Liver (tissue), 9 donors: ENCODE data around the gene SYT8. TPM values are rescaled to one million over a fixed set of nuclear protein-coding genes. Genes with fewer than 3 reads are reported as not detected.

ENCODE experiments used
- DNase-seq: peaks from one replicate; pipeline ENCODE4 v3.0.0-alpha.2; 2017; ENCODE audit warnings: low spot score
- H3K27ac ChIP-seq, 2 donors: one replicate each; pipeline ENCODE4 v1.7.0; 2013; ENCODE audit warnings: inconsistent platforms in 2 of 2, low read length in 2 of 2, control low read depth in 1 of 2, low read depth in 1 of 2, mild to moderate bottlenecking in 1 of 2
- H3K27me3 ChIP-seq, 4 donors: one replicate each; pipeline versions ENCODE4 v1.6.1 to v1.7.0; 2013; ENCODE audit warnings: low read length in 3 of 4, inconsistent platforms in 1 of 4, mild to moderate bottlenecking in 1 of 4, moderate library complexity in 1 of 4; ENCODE audit not compliant: control insufficient read depth in 4 of 4, insufficient read depth in 4 of 4
- H3K36me3 ChIP-seq, 4 donors: one replicate each; pipeline versions ENCODE4 v1.6.1 to v1.7.0; 2013; ENCODE audit warnings: low read length in 3 of 4, mild to moderate bottlenecking in 3 of 4, low read depth in 1 of 4, moderate library complexity in 1 of 4; ENCODE audit not compliant: control insufficient read depth in 4 of 4, insufficient read depth in 3 of 4
- H3K4me1 ChIP-seq, 4 donors: one replicate each; pipeline versions ENCODE4 v1.6.1 to v1.7.0; 2013; ENCODE audit warnings: low read length in 3 of 4, mild to moderate bottlenecking in 3 of 4, moderate library complexity in 1 of 4; ENCODE audit not compliant: control insufficient read depth in 4 of 4, insufficient read depth in 4 of 4
- H3K4me3 ChIP-seq, 3 donors: one replicate each; pipeline versions ENCODE4 v1.6.1 to v1.7.0; 2013; ENCODE audit warnings: low read length in 3 of 3, control low read depth in 1 of 3, low read depth in 1 of 3, mild to moderate bottlenecking in 1 of 3
- H3K9ac ChIP-seq, 2 donors: one replicate each; pipeline ENCODE4 v1.7.0; 2013; ENCODE audit warnings: low read length in 2 of 2, mild to moderate bottlenecking in 2 of 2, moderate library complexity in 2 of 2, control low read depth in 1 of 2, low read depth in 1 of 2
- H3K9me3 ChIP-seq, 4 donors: one replicate each; pipeline versions ENCODE4 v1.6.1 to v1.7.0; 2013; ENCODE audit warnings: low read length in 3 of 4; ENCODE audit not compliant: control insufficient read depth in 4 of 4
- EGR1 ChIP-seq, 2 donors: IDR thresholded peaks; 2 replicates each; pipeline ENCODE4 v1.6.1; 2016 to 2018; ENCODE audit warnings: antibody characterized with exemption in 2 of 2, low read depth in 2 of 2
- FOXA1 ChIP-seq: IDR thresholded peaks from 2 replicates; pipeline ENCODE4 v1.6.1; 2016; ENCODE audit warnings: antibody characterized with exemption
- FOXA2 ChIP-seq: IDR thresholded peaks from 2 replicates; pipeline ENCODE4 v1.6.1; 2016; ENCODE audit warnings: antibody characterized with exemption
- GABPA ChIP-seq, 2 donors: IDR thresholded peaks in 1 of 2; conservative IDR thresholded peaks in 1 of 2; 2 replicates each; pipeline ENCODE4 v1.6.1; 2016; ENCODE audit warnings: antibody characterized with exemption in 2 of 2, mild to moderate bottlenecking in 1 of 2, moderate library complexity in 1 of 2
- HNF4A ChIP-seq, 2 donors: conservative IDR thresholded peaks; 2 replicates each; pipeline ENCODE4 v1.6.1; 2016; ENCODE audit warnings: antibody characterized with exemption in 2 of 2, mild to moderate bottlenecking in 2 of 2
- HNF4G ChIP-seq: IDR thresholded peaks from 2 replicates; pipeline ENCODE4 v1.6.1; 2016; ENCODE audit warnings: antibody characterized with exemption
- JUND ChIP-seq, 2 donors: IDR thresholded peaks; 2 replicates each; pipeline ENCODE4 v1.6.1; 2016; ENCODE audit warnings: antibody characterized with exemption in 2 of 2
- NR2F2 ChIP-seq: IDR thresholded peaks from 2 replicates; pipeline ENCODE4 v1.6.1; 2016; ENCODE audit warnings: antibody characterized with exemption
- RAD21 ChIP-seq, 2 donors: IDR thresholded peaks; 2 replicates each; pipeline ENCODE4 v1.6.1; 2016; ENCODE audit warnings: antibody characterized with exemption in 2 of 2, mild to moderate bottlenecking in 2 of 2
- RXRA ChIP-seq, 2 donors: IDR thresholded peaks; 2 replicates each; pipeline ENCODE4 v1.6.1; 2017 to 2018; ENCODE audit warnings: antibody characterized with exemption in 2 of 2, mild to moderate bottlenecking in 1 of 2
- SP1 ChIP-seq: IDR thresholded peaks from 2 replicates; pipeline ENCODE4 v1.6.1; 2018; ENCODE audit warnings: antibody characterized with exemption, mild to moderate bottlenecking
- TAF1 ChIP-seq: conservative IDR thresholded peaks from 2 replicates; pipeline ENCODE4 v1.6.1; 2016; ENCODE audit warnings: antibody characterized with exemption, mild to moderate bottlenecking
- YY1 ChIP-seq: IDR thresholded peaks from 2 replicates; pipeline ENCODE4 v1.6.1; 2016; ENCODE audit warnings: antibody characterized with exemption, mild to moderate bottlenecking
- WGBS: extraction: QIAGEN DNeasy Blood & Tissue Kit; methylation state at CpG from one replicate; pipeline ENCODE4 v1.1.7; 2013; 5-methylcytosine and 5-hydroxymethylcytosine counted together
- polyA plus RNA-seq, 2 donors: library from polyadenylated mRNA; stranded (reverse) in 1 of 2; unstranded in 1 of 2; fragments of 200-250 nt in 1 of 2; fragments of >200 nt in 1 of 2; fragmentation: Nextera tagmentation in 1 of 2; extraction: Ambion mirVana in 1 of 2; gene quantifications; one replicate each; pipeline versions ENCODE4 v1.2.1 to v1.2.3, GENCODE V29; 2013 to 2015
- total RNA-seq, 2 donors: library from RNA; depleted of rRNA; stranded (reverse); fragments of >200 nt; gene quantifications; one replicate each; pipeline ENCODE4 v1.2.3, GENCODE V29; 2014
- TF ChIP-seq, protein P1 (sequence below): IDR thresholded peaks from 2 replicates; pipeline ENCODE4 v1.6.1; 2016; ENCODE audit warnings: antibody characterized with exemption
- TF ChIP-seq, protein P2 (sequence below): IDR thresholded peaks from 2 replicates; pipeline ENCODE4 v1.6.1; 2016; ENCODE audit warnings: antibody characterized with exemption, mild to moderate bottlenecking
- TF ChIP-seq, protein P3 (sequence below): fragments of 150-350 bp; IDR thresholded peaks from 2 replicates; pipeline ENCODE4 v1.5.1; 2017; ENCODE audit warnings: improper control_type of control experiment, low read depth, low read length; ENCODE audit not compliant: missing input control
- TF ChIP-seq, protein P4 (sequence below): IDR thresholded peaks from 2 replicates; pipeline ENCODE4 v1.6.1; 2016; ENCODE audit warnings: antibody characterized with exemption
- TF ChIP-seq, protein P5 (sequence below): IDR thresholded peaks from 2 replicates; pipeline ENCODE4 v1.6.1; 2016; ENCODE audit warnings: antibody characterized with exemption
- donor health status: healthy.
- donor health status: healthy.
- donor health status: healthy.
- donor health status: healthy.
- donor health status: healthy.

SYT8 gene
- total and polyA plus RNA-seq, 4 donors = 0.17 to 0.99 (median 0.35) TPM

DNA sequence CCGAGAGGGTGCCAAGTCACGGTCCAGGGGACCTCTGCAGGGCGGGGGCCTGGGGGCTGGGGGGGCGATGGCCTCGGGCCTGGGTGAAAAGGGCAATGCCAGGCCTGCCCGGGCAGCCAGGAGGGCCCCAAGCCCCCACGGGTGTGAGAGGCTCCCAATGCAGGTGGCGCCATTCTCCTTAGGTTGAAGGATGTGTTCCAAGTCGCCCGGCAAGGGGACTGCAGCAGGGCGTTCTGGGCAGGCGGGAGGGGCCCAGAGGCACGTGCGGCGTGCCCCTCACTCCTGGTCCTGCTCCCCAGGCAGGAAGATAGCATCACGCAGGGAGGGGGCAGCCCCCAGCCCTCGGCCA lies 3.3 kb downstream of the SYT8 start:
- WGBS = 66% methylated on average over 17 of the region's 17 CpGs
- no peak overlapping the region for H3K9ac ChIP-seq
- H3K4me1 ChIP-seq = peaks cover 0 to 4% (median 1%) of the 10 kb centered on the region in 4 donors
- no peaks in the 10 kb centered on the region for H3K36me3 ChIP-seq
- H3K27me3 ChIP-seq = no peaks in the 10 kb centered on the region
- TF ChIP-seq HNF4A (conservative IDR thresholded peaks at IDR 0.05) (no peak), JUND (IDR thresholded peaks at IDR 0.05) (no peak), RAD21 (IDR thresholded peaks at IDR 0.05) (no peak), HNF4G (no peak), SP1 (no peak), EGR1 (IDR thresholded peaks at IDR 0.05; ENCODE audit: low read depth in 2 of 2) (no peak), GABPA (IDR thresholded peaks at IDR 0.05 in 1 of 2, conservative IDR thresholded peaks at IDR 0.05 in 1 of 2) (no peak), FOXA1 (no peak), RXRA (IDR thresholded peaks at IDR 0.05) (no peak), FOXA2 (no peak), YY1 (no peak), NR2F2 (no peak), TAF1 (no peak)
- TF ChIP-seq, protein P1, sequence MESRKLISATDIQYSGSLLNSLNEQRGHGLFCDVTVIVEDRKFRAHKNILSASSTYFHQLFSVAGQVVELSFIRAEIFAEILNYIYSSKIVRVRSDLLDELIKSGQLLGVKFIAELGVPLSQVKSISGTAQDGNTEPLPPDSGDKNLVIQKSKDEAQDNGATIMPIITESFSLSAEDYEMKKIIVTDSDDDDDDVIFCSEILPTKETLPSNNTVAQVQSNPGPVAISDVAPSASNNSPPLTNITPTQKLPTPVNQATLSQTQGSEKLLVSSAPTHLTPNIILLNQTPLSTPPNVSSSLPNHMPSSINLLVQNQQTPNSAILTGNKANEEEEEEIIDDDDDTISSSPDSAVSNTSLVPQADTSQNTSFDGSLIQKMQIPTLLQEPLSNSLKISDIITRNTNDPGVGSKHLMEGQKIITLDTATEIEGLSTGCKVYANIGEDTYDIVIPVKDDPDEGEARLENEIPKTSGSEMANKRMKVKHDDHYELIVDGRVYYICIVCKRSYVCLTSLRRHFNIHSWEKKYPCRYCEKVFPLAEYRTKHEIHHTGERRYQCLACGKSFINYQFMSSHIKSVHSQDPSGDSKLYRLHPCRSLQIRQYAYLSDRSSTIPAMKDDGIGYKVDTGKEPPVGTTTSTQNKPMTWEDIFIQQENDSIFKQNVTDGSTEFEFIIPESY = no peak
- TF ChIP-seq, protein P2, sequence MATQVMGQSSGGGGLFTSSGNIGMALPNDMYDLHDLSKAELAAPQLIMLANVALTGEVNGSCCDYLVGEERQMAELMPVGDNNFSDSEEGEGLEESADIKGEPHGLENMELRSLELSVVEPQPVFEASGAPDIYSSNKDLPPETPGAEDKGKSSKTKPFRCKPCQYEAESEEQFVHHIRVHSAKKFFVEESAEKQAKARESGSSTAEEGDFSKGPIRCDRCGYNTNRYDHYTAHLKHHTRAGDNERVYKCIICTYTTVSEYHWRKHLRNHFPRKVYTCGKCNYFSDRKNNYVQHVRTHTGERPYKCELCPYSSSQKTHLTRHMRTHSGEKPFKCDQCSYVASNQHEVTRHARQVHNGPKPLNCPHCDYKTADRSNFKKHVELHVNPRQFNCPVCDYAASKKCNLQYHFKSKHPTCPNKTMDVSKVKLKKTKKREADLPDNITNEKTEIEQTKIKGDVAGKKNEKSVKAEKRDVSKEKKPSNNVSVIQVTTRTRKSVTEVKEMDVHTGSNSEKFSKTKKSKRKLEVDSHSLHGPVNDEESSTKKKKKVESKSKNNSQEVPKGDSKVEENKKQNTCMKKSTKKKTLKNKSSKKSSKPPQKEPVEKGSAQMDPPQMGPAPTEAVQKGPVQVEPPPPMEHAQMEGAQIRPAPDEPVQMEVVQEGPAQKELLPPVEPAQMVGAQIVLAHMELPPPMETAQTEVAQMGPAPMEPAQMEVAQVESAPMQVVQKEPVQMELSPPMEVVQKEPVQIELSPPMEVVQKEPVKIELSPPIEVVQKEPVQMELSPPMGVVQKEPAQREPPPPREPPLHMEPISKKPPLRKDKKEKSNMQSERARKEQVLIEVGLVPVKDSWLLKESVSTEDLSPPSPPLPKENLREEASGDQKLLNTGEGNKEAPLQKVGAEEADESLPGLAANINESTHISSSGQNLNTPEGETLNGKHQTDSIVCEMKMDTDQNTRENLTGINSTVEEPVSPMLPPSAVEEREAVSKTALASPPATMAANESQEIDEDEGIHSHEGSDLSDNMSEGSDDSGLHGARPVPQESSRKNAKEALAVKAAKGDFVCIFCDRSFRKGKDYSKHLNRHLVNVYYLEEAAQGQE = no peak
- TF ChIP-seq, protein P3, sequence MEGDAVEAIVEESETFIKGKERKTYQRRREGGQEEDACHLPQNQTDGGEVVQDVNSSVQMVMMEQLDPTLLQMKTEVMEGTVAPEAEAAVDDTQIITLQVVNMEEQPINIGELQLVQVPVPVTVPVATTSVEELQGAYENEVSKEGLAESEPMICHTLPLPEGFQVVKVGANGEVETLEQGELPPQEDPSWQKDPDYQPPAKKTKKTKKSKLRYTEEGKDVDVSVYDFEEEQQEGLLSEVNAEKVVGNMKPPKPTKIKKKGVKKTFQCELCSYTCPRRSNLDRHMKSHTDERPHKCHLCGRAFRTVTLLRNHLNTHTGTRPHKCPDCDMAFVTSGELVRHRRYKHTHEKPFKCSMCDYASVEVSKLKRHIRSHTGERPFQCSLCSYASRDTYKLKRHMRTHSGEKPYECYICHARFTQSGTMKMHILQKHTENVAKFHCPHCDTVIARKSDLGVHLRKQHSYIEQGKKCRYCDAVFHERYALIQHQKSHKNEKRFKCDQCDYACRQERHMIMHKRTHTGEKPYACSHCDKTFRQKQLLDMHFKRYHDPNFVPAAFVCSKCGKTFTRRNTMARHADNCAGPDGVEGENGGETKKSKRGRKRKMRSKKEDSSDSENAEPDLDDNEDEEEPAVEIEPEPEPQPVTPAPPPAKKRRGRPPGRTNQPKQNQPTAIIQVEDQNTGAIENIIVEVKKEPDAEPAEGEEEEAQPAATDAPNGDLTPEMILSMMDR = no peak
- TF ChIP-seq, protein P4, sequence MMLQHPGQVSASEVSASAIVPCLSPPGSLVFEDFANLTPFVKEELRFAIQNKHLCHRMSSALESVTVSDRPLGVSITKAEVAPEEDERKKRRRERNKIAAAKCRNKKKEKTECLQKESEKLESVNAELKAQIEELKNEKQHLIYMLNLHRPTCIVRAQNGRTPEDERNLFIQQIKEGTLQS = no peak
- TF ChIP-seq, protein P5, sequence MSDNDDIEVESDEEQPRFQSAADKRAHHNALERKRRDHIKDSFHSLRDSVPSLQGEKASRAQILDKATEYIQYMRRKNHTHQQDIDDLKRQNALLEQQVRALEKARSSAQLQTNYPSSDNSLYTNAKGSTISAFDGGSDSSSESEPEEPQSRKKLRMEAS = no peak
- no peak for DNase-seq
- H3K27ac ChIP-seq = no peak overlapping the region
- no peaks in the 10 kb centered on the region for H3K9me3 ChIP-seq
- H3K4me3 ChIP-seq = no peak overlapping the region
